A549 (cell line): ENCODE results near the gene HS3ST3B1. TPM values are rescaled to one million over a fixed set of nuclear protein-coding genes. Genes with fewer than 3 reads are reported as not detected.
A peak's percentile ranks its signal among the peaks of the same experiment; 100 is the strongest.

Source experiments
- ATAC-seq, 2 experiments: fragments of 200-7000 bp in 1 of 2; fragments of >200 bp in 1 of 2; cut with Nextera tagmentation in 1 of 2; cut with Tn5 transposase in 1 of 2; 3 replicates each; pipeline versions ENCODE4 v1.8.0 to v1.9.1; 2018 to 2020; ENCODE audit warnings: mild to moderate bottlenecking in 1 of 2, moderate library complexity in 1 of 2
- CTCF ChIA-PET: fragments of 300-600 bp; sonication (Branson Sonifier 250); formaldehyde crosslinking; extraction: SDS; loops from one replicate; lab custom pipeline; 2021; ENCODE audit warnings: antibody characterized with exemption, inconsistent platforms; lab: Yijun Ruan, JAX
- POLR2A ChIA-PET: fragments of 350-600 bp; formaldehyde crosslinking; extraction: SDS; loops from one replicate; lab custom pipeline; 2021; ENCODE audit warnings: antibody characterized with exemption, inconsistent platforms; lab: Yijun Ruan, JAX
- DNase-seq, 2 experiments: peaks; one replicate each; pipeline versions ENCODE4 v3.0.0 to v3.0.0-alpha.2; 2011 to 2016; ENCODE audit warnings: low read depth in 1 of 2, low spot score in 1 of 2
- FAIRE-seq: peaks from 2 replicates; lab custom pipeline; 2011; peaks lifted over from hg19 to GRCh38; lab: Jason Lieb, UNC
- H3K27ac ChIP-seq, 2 experiments: fragments of >200 bp; sonication (Bioruptor Twin); formaldehyde crosslinking; 3 replicates each; pipeline ENCODE4 v1.5.1; 2016 to 2017
- H3K4me1 ChIP-seq: fragments of >200 bp; sonication (Bioruptor Twin); formaldehyde crosslinking; 3 replicates; pipeline ENCODE4 v1.6.1; 2016
- H3K4me2 ChIP-seq: fragments of >200 bp; sonication (Bioruptor Twin); formaldehyde crosslinking; 3 replicates; pipeline ENCODE4 v1.6.1; 2016
- H3K4me3 ChIP-seq: fragments of >200 bp; sonication (Bioruptor Twin); formaldehyde crosslinking; 3 replicates; pipeline ENCODE4 v1.5.1; 2016
- H3K9me3 ChIP-seq: fragments of >200 bp; sonication (Bioruptor Twin); formaldehyde crosslinking; 3 replicates; pipeline ENCODE4 v1.6.1; 2016
- BHLHE40 ChIP-seq: IDR thresholded peaks from 2 replicates; pipeline ENCODE4 v1.6.1; 2012; ENCODE audit warnings: low read depth, low read length, inconsistent platforms
- CBX8 ChIP-seq: fragments of 200-600 bp; sonication (generic); IDR thresholded peaks from 2 replicates; pipeline ENCODE4 v1.6.1; 2016
- CHD4 ChIP-seq: fragments of 200-600 bp; sonication (generic); IDR thresholded peaks from 2 replicates; pipeline ENCODE4 v1.6.1; 2016; ENCODE audit warnings: antibody characterized with exemption, mild to moderate bottlenecking, borderline replicate concordance
- CTCF ChIP-seq: fragments of >200 bp; sonication (Bioruptor Twin); formaldehyde crosslinking; IDR thresholded peaks from 3 replicates; pipeline ENCODE4 v1.5.1; 2016
- FOSL2 ChIP-seq, 2 experiments: fragments of 450-650 bp in 1 of 2; fragments of >200 bp in 1 of 2; sonication (Bioruptor Twin) in 1 of 2; formaldehyde crosslinking; IDR thresholded peaks; 2 replicates each; pipeline versions ENCODE4 v1.5.0 to v1.6.1; 2016 to 2020; ENCODE audit warnings: mild to moderate bottlenecking in 1 of 2, moderate library complexity in 1 of 2
- FOXS1 ChIP-seq: fragments of 250-450 bp; sonication (Bioruptor Pico); IDR thresholded peaks from 2 replicates; pipeline ENCODE4 v1.5.0; 2020; ENCODE audit warnings: mild to moderate bottlenecking, moderate library complexity
- HDAC2 ChIP-seq: fragments of 200-600 bp; sonication (generic); IDR thresholded peaks from 2 replicates; pipeline ENCODE4 v1.6.1; 2016
- HES2 ChIP-seq: fragments of >200 bp; sonication (Bioruptor Twin); formaldehyde crosslinking; IDR thresholded peaks from 2 replicates; pipeline ENCODE4 v1.6.1; 2016
- JUN ChIP-seq, 2 experiments: fragments of >200 bp; sonication (Bioruptor Twin); formaldehyde crosslinking; IDR thresholded peaks; 2 replicates in 1 of 2; 3 replicates in 1 of 2; pipeline ENCODE4 v1.6.1; 2016 to 2017
- JUNB ChIP-seq: fragments of >200 bp; sonication (Bioruptor Twin); formaldehyde crosslinking; IDR thresholded peaks from 2 replicates; pipeline ENCODE4 v1.6.1; 2016
- KDM5A ChIP-seq: fragments of 200-600 bp; sonication (generic); IDR thresholded peaks from 2 replicates; pipeline ENCODE4 v1.6.1; 2016; ENCODE audit warnings: antibody characterized with exemption, mild to moderate bottlenecking
- MAFK ChIP-seq: fragments of 450-650 bp; IDR thresholded peaks from 2 replicates; pipeline ENCODE4 v1.6.1; 2014; ENCODE audit not compliant: partially characterized antibody
- MAX ChIP-seq: IDR thresholded peaks from 2 replicates; pipeline ENCODE4 v1.6.1; 2012
- NPAS2 ChIP-seq: fragments of 250-450 bp; sonication (Bioruptor Pico); IDR thresholded peaks from 2 replicates; pipeline ENCODE4 v1.8.0; 2022; ENCODE audit warnings: mild to moderate bottlenecking, moderate library complexity, borderline replicate concordance
- REST ChIP-seq: fragments of 200-600 bp; sonication (generic); IDR thresholded peaks from 2 replicates; pipeline ENCODE4 v1.6.1; 2016; ENCODE audit warnings: antibody characterized with exemption, mild to moderate bottlenecking, moderate library complexity
- RNF2 ChIP-seq: fragments of 200-600 bp; sonication (generic); IDR thresholded peaks from 2 replicates; pipeline ENCODE4 v1.6.1; 2016; ENCODE audit warnings: low read depth, mild to moderate bottlenecking, antibody characterized with exemption, moderate library complexity, borderline replicate concordance
- SREBF2 ChIP-seq: fragments of 450-650 bp; IDR thresholded peaks from 2 replicates; pipeline ENCODE4 v1.6.1; 2014; ENCODE audit warnings: mild to moderate bottlenecking, moderate library complexity
- WGBS: methylation state at CpG from one replicate; pipeline ENCODE4 v1.1.6; 2017; ENCODE audit errors: missing lambda C conversion rate; 5-methylcytosine and 5-hydroxymethylcytosine counted together
- polyA plus RNA-seq, 4 experiments: library from polyadenylated mRNA; depleted of rRNA in 3 of 4; stranded (reverse); fragments of >200 nt; fragmentation: RNase III in 1 of 4; extraction: RNeasy Plus Mini Kit Qiagen cat#74134 plus additional on column Dnase treatment in 1 of 4; gene quantifications; 2 replicates in 3 of 4; 3 replicates in 1 of 4; pipeline ENCODE4 v1.2.3, GENCODE V29; 2011 to 2017

The HS3ST3B1 gene
- polyA plus RNA-seq, 2 of the 4 experiments (the other 2 are of a cell fraction): 0.15 to 0.44 TPM

- peak; percentile 95 for TF ChIP-seq RNF2
- TF ChIP-seq JUN (IDR thresholded peaks at IDR 0.05): 0 out of 5 replicates have a peak, but pooled peaks of 1 of the 2 experiments have one; percentile 8
- peak; percentile 42; the same call in 1 of the 2 replicates for TF ChIP-seq HDAC2
- no peak for TF ChIP-seq FOSL2 (IDR thresholded peaks at IDR 0.05)
- TF ChIP-seq FOSL2 (CRISPR knock-in tag; IDR thresholded peaks at IDR 0.05): no peak
- no peak for TF ChIP-seq BHLHE40
- no peak for TF ChIP-seq REST
- TF ChIP-seq NPAS2: no peak
- no peak for TF ChIP-seq MAFK
- peak; percentile 71; the same call in 1 of the 2 replicates for TF ChIP-seq MAX
- no peak for TF ChIP-seq FOXS1 (CRISPR knock-in tag)
- TF ChIP-seq JUNB: no peak
- TF ChIP-seq CHD4: no peak
- no peak for TF ChIP-seq SREBF2
- peak; percentile 15; the same call in 1 of the 3 replicates for TF ChIP-seq CTCF
- TF ChIP-seq HES2: no peak
- peak overlapping the region; percentile 53 for H3K4me3 ChIP-seq
- no peaks in the 10 kb centered on the region for H3K9me3 ChIP-seq
- POLR2A ChIA-PET: interaction anchor here (0.9 to 1.6 kb wide), 2 partner anchors 232 to 1283 kb away, joined by 3 to 10 read pairs; partner anchors contain the start of genes COX10 and ELAC2
- peak overlapping the region; percentile 90 for H3K4me2 ChIP-seq
- FAIRE-seq (no peak), DNase-seq (peak in 1 of 2 experiments; percentile 25), ATAC-seq (peak; percentile 19 to 30)
- peak overlapping the region; percentile 36 to 67; a peak in 5 of 6 replicates for H3K27ac ChIP-seq
- 8% methylated on average over 51 of the region's 90 CpGs for WGBS
- peaks cover 29% of the 10 kb centered on the region for H3K4me1 ChIP-seq
- CTCF ChIA-PET: interaction anchor here (0.6 to 4.2 kb wide), 49 partner anchors 8 to 1299 kb away, joined by 3 to 48 read pairs (median 4); no protein-coding TSS in a partner anchor
Measured at GRCh38 chr17:14301279-14302090, 604 bp downstream of the HS3ST3B1 start.

- H3K4me2 ChIP-seq: peak overlapping the region; percentile 90
- H3K4me1 ChIP-seq: peaks cover 29% of the 10 kb centered on the region
- TF ChIP-seq CBX8: 0 out of 2 replicates have a peak, but pooled peaks have one; percentile 18
- TF ChIP-seq RNF2: peak; percentile 52; the same call in 1 of the 2 replicates
- TF ChIP-seq KDM5A: no peak
- TF ChIP-seq, all 56 proteins: peak for 2
- CTCF ChIA-PET: interaction anchor here (0.6 to 4.2 kb wide), 47 partner anchors 9 to 1299 kb away, joined by 3 to 48 read pairs (median 4); no protein-coding TSS in a partner anchor
- POLR2A ChIA-PET: interaction anchor here (1.6 kb wide), 1 partner anchor 1284 kb away, joined by 10 read pairs; the partner anchor contains the start of gene ELAC2
- ATAC-seq: no peak; a peak in 1 of 6 replicates
- Histone ChIP-seq H3K27ac (peak overlapping the region; percentile 36 to 67; a peak in 5 of 6 replicates), H3K4me3 (peak overlapping the region; percentile 53), H3K9me3 (no peaks in the 10 kb centered on the region)
- FAIRE-seq: no peak
- DNase-seq: peak in 1 of 2 experiments; percentile 29
- 3% methylated on average over 23 of the region's 25 CpGs for WGBS
Measured at GRCh38 chr17:14302091-14302430, 1.2 kb downstream of the HS3ST3B1 start.
